CD4-positive, alpha-beta T cell treated with Interleukin-4 for 4 hours (primary cell): ENCODE results near the gene C4orf50.
"Not testable (repeated sequence)": the region's sequence is repeated elsewhere in the genome, so short reads cannot be mapped to it uniquely, and the experiment has no call there.

ENCODE experiments used
- DNase-seq: peaks from one replicate; pipeline ENCODE4 v3.0.0-alpha.2; 2020

C4orf50 gene

GRCh38 chr4:6012200-6012599, 6.0 kb downstream of the C4orf50 start:
- DNase-seq: no peak

DNA sequence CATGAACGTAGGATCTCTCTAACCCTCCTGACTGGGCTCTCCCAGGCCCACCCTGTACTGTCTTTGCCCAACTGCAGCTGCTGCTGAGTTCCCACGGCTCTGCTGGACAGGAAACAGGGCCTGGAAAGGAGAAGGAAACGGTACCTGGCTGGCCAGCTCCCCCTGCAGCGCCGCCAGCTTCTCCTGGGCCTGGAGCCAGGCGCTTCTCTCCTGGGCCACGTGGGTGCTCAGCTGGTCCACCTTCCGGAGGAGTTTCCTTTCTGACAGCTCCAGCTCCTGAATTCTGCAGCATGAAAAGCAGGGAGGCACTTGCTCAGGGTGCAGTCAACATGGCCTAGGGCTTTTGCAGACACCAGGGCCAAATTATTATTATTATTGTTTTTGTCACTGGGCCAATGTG, 6.5 kb downstream of the C4orf50 start:
- DNase-seq: no peak

DNA sequence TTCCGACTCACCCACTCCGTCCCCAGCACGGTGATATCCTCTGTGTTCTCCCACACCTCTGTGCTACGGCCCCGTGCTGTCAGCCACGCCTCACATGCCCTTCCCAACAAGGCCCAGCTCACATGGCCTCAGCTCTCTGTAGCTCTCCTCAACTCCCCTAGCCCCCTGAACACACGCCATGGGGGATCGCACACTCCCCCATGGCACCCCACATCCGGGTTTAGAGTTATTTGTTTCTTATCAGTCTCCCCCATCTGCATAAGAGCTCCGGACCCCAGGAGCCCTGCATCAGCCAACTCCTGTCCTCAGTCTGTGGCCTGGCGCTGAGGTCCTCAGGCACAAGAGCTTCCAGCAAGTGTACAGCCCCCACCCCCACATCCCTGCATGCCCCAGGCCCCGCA, 7.0 kb downstream of the C4orf50 start:
- DNase-seq: no peak

DNA sequence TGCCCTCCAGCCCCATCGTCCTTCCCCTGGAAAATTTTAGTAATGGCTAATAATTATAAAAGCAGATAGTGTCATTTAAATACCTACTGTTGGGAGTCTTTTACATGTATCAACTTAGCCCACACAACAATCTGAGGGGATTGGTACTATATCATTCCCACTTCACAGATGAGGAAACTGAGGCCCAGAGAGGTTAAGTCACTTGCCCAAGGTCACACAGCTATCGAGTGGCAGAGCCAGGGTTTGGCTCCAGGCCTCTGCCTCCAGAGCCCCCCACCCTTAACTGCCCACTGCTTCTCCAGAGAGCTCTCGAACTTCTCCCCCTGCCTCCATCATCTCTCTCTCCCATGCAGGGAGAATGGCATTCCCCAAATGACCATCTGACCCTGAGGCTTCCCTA, 7.4 kb downstream of the C4orf50 start:
- DNase-seq: no peak

GRCh38 chr4:6009452-6009851, 8.8 kb downstream of the C4orf50 start:
- DNase-seq: no peak

- DNase-seq: no peak
Measured at GRCh38 chr4:6008766-6009385, 9.4 kb downstream of the C4orf50 start.

DNA sequence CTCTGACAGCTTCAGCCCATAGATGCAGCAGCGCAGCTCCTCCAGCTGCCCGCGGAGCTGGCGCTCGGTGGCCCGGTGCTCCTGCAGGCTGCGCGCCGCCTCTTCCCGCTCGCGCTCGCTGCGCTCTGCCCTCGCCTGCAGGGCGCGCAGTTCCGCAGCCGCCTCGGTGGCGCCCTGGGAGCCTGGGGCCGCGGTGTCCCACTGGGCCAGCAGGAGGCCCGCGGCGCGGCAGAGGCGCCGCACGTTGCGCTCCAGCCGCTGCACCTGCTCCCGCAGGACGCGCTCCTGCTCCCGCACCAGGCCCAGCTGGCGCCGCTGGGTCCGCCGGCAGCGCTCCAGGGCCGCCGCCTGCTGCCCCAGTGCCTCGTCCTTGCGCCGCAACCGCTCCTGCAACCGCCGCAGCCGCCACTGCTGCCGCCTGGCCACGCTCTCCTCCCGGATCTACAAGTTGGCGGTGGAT, 10.1 kb downstream of the C4orf50 start:
- DNase-seq: no peak

DNA sequence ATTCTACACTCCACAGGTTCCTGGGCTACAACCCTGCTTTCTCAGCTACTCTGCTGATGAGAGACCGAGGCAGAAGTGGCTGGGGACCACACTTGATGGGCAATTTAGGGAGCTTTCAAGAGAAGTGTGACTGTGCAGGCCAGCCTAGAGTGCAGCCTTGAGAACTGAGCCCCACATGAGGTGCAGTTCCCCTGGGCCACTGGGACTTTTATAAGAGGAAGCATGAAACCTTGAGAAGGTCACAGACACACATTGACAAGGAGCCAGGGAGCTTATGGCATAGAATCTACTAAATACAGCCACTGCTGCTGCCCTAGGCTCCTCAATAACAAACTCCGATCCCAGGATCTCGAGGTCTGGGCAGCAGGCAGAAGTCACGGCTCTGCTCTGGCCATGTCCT, 13.1 kb downstream of the C4orf50 start:
- no peak for DNase-seq

GRCh38 chr4:6003485-6003884, 14.7 kb downstream of the C4orf50 start:
- not testable (repeated sequence) for DNase-seq

- no peak for DNase-seq
Measured at GRCh38 chr4:6002926-6003325, 15.3 kb downstream of the C4orf50 start.

DNA sequence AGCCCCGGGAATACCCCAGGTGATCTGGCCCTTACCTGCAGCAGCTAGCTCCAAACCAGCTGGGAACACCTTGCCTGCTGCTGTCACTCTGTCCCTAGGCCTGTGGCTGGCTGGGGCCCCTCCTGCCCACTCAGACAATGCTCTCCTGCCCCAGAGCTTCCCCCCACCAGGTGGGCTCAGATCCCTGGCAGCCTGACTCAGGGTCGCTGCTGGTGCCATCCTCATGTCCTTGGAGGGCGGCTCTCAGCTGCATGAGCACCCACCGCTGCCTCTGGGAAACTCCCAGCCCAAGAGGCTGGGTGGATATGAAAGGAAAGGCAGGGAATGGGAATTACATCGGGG, 15.8 kb downstream of the C4orf50 start:
- no peak for DNase-seq

DNA sequence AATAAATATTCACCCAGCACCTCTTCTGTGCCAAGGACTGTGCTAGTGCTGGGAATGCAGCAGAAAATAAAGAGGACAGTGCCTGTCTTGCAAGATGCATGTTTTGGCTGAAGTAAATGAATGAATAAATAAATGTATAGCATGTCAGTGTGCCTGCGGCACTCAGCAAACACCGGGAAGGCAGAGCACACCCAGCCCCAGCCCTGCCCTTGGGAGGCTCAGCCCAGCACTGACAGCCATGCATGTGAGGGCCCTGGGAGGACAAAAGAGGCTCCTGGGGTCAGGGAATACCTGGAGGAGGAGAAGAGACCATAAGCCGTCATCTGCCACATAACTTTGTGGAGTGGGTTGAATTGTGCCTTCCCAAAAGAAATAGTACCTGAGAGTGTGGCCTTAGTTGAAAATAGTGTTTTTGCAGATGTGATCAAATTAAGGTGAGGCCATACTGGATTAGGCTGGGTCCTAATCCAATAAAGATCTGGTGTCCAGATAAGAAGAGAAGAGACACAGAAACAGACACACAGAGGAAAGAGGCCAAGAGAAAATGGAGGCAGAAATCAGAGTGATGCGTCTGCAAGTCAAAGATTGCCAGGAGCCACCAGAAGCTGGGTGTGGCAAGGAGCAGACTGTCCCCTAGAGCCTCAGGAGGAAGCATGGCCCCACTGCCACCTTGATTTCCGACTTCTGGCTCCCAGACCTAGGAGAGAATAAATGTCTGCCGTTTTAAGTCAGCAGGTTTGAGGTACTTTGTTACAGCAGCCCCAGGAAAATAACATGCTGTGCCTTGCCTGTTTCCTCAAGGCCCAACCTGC, 16.3 kb downstream of the C4orf50 start:
- no peak for DNase-seq

DNA sequence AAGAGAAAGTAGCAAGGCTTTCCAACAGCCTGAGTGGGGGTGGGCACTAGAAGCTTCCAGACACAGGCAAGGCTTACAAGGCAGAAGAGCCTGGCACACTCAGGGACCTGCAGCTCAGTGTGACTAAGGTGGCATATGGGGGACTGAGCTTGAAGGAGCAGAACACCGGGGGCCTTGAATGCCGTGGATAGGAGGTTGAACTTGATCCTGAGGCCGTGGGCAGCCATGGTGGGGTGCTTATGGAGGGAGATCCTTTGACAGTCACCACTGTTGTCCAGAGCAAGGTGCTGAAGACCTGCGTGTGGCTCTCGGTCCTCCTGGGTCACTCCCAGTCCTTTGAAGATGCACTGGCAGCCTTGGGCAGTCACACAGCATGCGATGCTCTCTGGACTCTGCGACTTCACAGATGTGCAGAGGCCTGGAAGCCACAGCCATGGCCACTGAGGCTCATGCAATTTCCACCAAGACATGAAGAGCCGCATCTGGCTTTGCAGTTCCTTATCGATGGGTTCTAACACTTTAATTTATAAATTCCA, 18.3 kb downstream of the C4orf50 start:
- no peak for DNase-seq

GRCh38 chr4:5999356-5999755, 18.9 kb downstream of the C4orf50 start:
- DNase-seq: no peak

DNA sequence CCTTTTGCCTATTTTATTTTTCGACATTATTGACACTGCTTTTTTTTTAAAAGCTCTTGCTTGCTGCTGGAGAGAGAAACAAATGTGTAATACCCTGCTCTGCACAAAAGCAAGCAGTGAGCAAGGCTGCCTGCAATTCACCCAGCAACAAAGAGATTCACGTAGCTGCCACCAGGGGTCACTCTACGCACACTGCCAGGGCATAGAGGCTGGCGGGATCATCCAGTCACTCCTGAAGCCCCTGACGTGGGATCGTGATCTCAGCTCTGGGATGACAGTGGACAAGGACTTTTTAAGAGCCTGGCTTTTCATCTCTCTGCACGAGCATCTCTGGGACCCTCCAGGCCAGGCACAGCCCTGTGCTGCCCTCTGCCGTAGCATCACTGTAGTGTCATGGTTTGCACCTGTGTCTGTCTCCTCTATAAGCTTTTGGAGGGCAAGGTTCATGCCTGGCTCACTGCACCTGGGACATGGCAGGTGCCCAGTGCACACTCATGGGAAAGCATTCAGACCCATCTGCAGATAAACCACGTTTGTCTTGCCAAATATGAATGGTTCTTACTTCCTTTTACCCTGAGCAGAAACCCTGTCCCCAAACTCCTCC, 19.8 kb downstream of the C4orf50 start:
- DNase-seq: peak; percentile 47

DNA sequence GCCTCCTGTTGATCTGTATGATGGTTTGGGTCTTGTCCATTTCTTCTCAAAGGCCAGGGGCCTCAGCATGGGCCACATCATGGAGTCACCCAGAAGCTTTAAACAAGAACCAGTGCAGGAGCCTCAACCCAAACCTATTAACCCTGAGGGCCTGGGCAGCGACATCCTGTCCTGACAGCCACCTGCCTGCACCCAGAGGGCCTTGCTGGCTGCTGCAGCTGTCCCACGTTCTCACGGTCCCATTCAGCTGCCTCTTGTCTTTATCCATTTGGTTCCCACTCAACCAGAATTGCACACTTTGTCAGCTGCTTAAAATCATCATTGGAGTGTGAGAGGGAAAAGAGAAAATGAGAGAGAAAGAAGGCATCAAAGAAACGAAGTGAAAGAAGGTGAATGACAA, 21.6 kb downstream of the C4orf50 start:
- DNase-seq: no peak

DNA sequence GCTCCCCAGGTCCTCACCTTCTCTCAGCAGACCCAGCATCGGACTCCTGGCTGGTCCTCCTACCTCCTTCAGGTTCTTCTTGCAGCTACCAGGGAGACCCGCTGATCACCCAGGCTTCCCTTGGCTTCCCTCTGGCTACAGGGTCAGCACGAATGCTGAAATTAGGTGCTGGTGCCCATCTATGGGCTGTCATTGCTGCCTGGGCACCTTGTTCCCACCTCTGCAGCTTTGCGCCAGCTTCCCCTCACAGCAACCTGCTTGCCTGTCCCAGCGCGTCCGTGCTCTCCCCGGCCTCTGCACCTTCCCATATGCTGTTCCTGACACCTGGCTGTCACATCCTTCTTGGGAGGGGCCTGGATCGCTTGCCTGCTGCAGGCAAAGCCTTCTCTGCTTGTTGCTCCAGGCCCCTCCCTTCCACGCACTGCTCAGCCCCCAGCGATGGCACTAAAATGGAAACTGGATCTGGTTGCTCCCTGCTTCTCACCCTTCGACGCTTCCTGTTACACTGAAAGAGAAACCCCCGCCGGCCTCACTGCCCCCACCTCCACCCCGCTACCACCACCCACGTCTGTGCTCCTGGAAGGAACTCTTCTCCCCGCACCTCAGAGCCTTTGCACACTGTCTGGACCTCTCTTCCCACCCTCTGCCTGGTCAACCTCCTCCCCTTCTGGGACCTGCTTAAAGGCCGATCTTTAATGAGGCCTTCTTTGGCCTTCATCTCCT, 22.2 kb downstream of the C4orf50 start:
- no peak for DNase-seq

GRCh38 chr4:5993876-5994811, 24.1 kb downstream of the C4orf50 start:
- no peak for DNase-seq

- not testable (repeated sequence) for DNase-seq
Measured at GRCh38 chr4:5993346-5993745, 24.9 kb downstream of the C4orf50 start.

- DNase-seq: no peak
Measured at GRCh38 chr4:5992828-5993321, 25.4 kb downstream of the C4orf50 start.

DNA sequence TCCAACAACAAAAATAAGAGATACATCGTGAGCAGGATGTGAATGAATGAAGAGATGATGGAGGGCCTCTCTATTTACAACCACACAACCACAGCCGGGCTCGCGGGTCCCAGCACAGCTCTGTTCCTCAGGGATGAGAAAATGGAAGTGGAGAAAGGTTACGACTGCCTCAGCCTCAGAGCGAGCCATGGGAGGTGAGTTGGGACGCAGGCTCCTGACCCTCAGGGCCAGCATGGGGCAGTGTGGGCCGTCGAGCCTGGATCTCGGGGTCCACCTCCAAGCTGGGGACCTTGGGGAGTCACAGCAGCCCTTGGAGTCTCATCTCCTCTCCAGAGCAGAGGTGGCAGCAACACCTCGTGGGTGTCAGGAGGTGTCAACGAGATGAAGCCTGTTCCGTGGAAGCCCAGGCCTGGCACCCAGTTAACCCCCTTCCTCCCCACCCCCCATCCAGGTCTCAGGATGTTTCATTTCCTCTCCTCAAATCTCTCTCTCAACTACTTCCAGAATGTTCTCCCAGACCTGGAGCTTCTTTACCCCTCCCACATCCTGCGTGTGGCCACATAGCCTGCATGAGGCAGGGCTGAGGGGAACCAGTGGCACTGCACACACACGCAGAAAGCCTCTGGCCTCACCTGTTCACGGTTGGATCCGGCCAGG, 25.9 kb downstream of the C4orf50 start:
- DNase-seq: no peak
